ENCODE measurements around the gene MED22. TPM values are rescaled to one million over a fixed set of nuclear protein-coding genes. Genes with fewer than 3 reads are reported as not detected.

Gene MED22
- total and polyA plus RNA-seq, 2 of the 8 experiments (the other 6 are each of a cell fraction or from before 2014, with no cell fraction given), result 56.4 to 68.4 TPM

- POLR2A ChIA-PET (ENCODE audit: partially characterized antibody), result interaction anchor here (0.7 to 16.1 kb wide), 9 partner anchors 8 to 139 kb away, joined by 3 to 461 read pairs (median 5); partner anchors contain the start of genes ADAMTS13, MED22, REXO4 and RPL7A
- FAIRE-seq, result no peak
- no peak overlapping the region; a peak in 4 of 7 replicates for H3K9ac ChIP-seq (replicated peaks in 1 of 4; ENCODE audit: extremely low read depth in 1 of 4, low read depth in 3 of 4, low read length in 3 of 4)
These were observed 1.7 kb downstream of the MED22 start for GRCh38 chr9:133346021-133346785.

More at GRCh38 chr9:133346021-133346785, 1.7 kb downstream of the MED22 start:
- WGBS, 2 experiments (ENCODE audit: extremely low coverage in 1 of 2, insufficient coverage in 1 of 2, insufficient read length in 1 of 2, insufficient replicate concordance in 2 of 2, low coverage in 1 of 2, low lambda C conversion rate in 2 of 2, missing lambda C conversion rate in 1 of 2), result 86% methylated on average over 15 of the region's 15 CpGs; no CpG with 5 or more reads in 1 of the 2 experiments
- CTCF ChIA-PET (ENCODE audit: partially characterized antibody), result interaction anchor here (0.7 to 3.3 kb wide), 11 partner anchors 10 to 164 kb away, joined by 3 to 22 read pairs (median 3); partner anchors contain the start of genes CACFD1, SURF1 and SURF2
- Histone ChIP-seq H3K23me2 (ENCODE audit: low read depth, low read length) (peaks cover 9% of the 10 kb centered on the region; the same call in 1 of the 2 replicates), H3K4me1 (replicated peaks in 1 of 4; ENCODE audit: control insufficient read depth in 3 of 4, insufficient read depth in 4 of 4, low read length in 3 of 4) (peaks cover 0 to 10% (median 7%) of the 10 kb centered on the region in 4 experiments; a peak in 6 of 7 replicates), H4K8ac (ENCODE audit: extremely low read depth, insufficient read depth, low read length) (peak overlapping the region; percentile 45), H2BK5ac (ENCODE audit: low read depth, low read length) (peak overlapping the region; percentile 66; the same call in 1 of the 2 replicates), H2BK12ac (ENCODE audit: low read depth, low read length) (no peak overlapping the region), H3K36me3 (ENCODE audit: control insufficient read depth in 2 of 4, insufficient read depth in 4 of 4, low read length in 3 of 4) (peaks cover 37 to 71% (median 60%) of the 10 kb centered on the region in 4 experiments), H3K56ac (replicated peaks; ENCODE audit: insufficient read length, low read depth, low read length) (no peak overlapping the region), H3K14ac (ENCODE audit: insufficient read length) (no peak overlapping the region), H4K5ac (ENCODE audit: insufficient read length, low read depth, low read length) (no peak overlapping the region), H3K4ac (replicated peaks; ENCODE audit: insufficient read length, low read depth, low read length) (no peak overlapping the region), H2AK5ac (ENCODE audit: low read depth, low read length) (no peak overlapping the region), H3K27ac (ENCODE audit: low read depth, low read length) (no peak overlapping the region), H2BK20ac (ENCODE audit: low read length) (no peak overlapping the region), H3K23ac (ENCODE audit: insufficient read length) (no peak overlapping the region), H3K4me3 (ENCODE audit: extremely low read depth in 1 of 4, insufficient read depth in 2 of 4, low read depth in 3 of 4, low read length in 4 of 4) (peak overlapping the region; percentile 93 to 100 (median 96); a peak in 7 of 8 replicates), H3K9me3 (ENCODE audit: insufficient read depth in 2 of 2, low read depth in 1 of 2, low read length in 1 of 2) (no peaks in the 10 kb centered on the region), H3K27me3 (replicated peaks in 1 of 4; ENCODE audit: control insufficient read depth in 3 of 4, extremely low read depth in 1 of 4, insufficient read depth in 3 of 4, low read length in 3 of 4) (no peaks in the 10 kb centered on the region), H3K79me1 (ENCODE audit: low read depth, low read length) (peaks cover 17% of the 10 kb centered on the region), H2BK120ac (replicated peaks; ENCODE audit: low read depth, low read length) (no peak overlapping the region), H2AFZ (ENCODE audit: low read length) (no peak overlapping the region), H4K91ac (replicated peaks; ENCODE audit: insufficient read length, low read length) (no peak overlapping the region), H2BK15ac (ENCODE audit: low read length) (no peak overlapping the region), H3K4me2 (ENCODE audit: insufficient read depth in 1 of 2, low read depth in 2 of 2, low read length in 2 of 2) (peak overlapping the region; percentile 79 to 97), H3K79me2 (ENCODE audit: control insufficient read depth in 1 of 2, insufficient read depth in 2 of 2, low read length in 2 of 2) (peaks cover 9 to 39% of the 10 kb centered on the region in 2 experiments), H3K18ac (ENCODE audit: extremely low read depth, low read length) (no peak overlapping the region), H4K20me1 (replicated peaks in 1 of 2; ENCODE audit: control insufficient read depth in 1 of 2, insufficient read depth in 2 of 2, low read length in 2 of 2) (peaks cover 12 to 37% of the 10 kb centered on the region in 2 experiments)
- no peak for TF ChIP-seq KDM1A (IDR thresholded peaks at IDR 0.05; ENCODE audit: borderline replicate concordance, low read length)
- TF ChIP-seq POLR2A (IDR thresholded peaks at IDR 0.05; ENCODE audit: control extremely low read depth in 1 of 2, low read depth in 2 of 2, low read length in 2 of 2), result 0 out of 3 replicates have a peak, but pooled peaks of 1 of the 2 experiments have one; percentile 9
- no peak for DNase-seq (ENCODE audit: low read depth in 1 of 2, low spot score in 2 of 2)

All from H1 (cell line).